Neural cell (in vitro differentiated cells): Measurements from ENCODE around the gene XPR1. TPM values are rescaled to one million over a fixed set of nuclear protein-coding genes. Genes with fewer than 3 reads are reported as not detected.

ENCODE experiments used
- H2AFZ ChIP-seq: fragments of 200-600, 300-800 bp; sonication (generic), shearing (Covaris generic); 2 replicates; pipeline ENCODE4 v1.6.0; 2014; ENCODE audit warnings: low read depth, mild to moderate bottlenecking, antibody characterized with exemption, low read length, moderate library complexity
- H3F3A ChIP-seq: fragments of 200-600 bp; shearing (Covaris generic); 2 replicates; pipeline ENCODE4 v1.6.1; 2016; ENCODE audit warnings: mild to moderate bottlenecking, moderate library complexity, mixed read lengths, antibody characterized with exemption, low read length; ENCODE audit not compliant: insufficient read depth, poor library complexity, severe bottlenecking
- H3K27ac ChIP-seq: fragments of 200-600, 300-800 bp; sonication (generic), shearing (Covaris generic); 2 replicates; pipeline ENCODE4 v1.5.1; 2014; ENCODE audit warnings: mild to moderate bottlenecking, low read length, moderate library complexity
- H3K27me3 ChIP-seq: fragments of 300-800, 200-600 bp; sonication (generic), shearing (Covaris generic); 2 replicates; pipeline ENCODE4 v1.6.0; 2014; ENCODE audit warnings: mild to moderate bottlenecking, low read depth, low read length, moderate library complexity; ENCODE audit not compliant: insufficient read depth
- H3K36me3 ChIP-seq: fragments of 300-800, 200-600 bp; sonication (generic), shearing (Covaris generic); 2 replicates; pipeline ENCODE4 v1.5.1; 2014; ENCODE audit warnings: mild to moderate bottlenecking, antibody characterized with exemption, low read length, moderate library complexity; ENCODE audit not compliant: insufficient read depth
- H3K4me2 ChIP-seq: fragments of 300-800, 200-600 bp; sonication (generic), shearing (Covaris generic); 2 replicates; pipeline ENCODE4 v1.6.0; 2014; ENCODE audit warnings: mild to moderate bottlenecking, low read length
- H3K4me3 ChIP-seq: fragments of 300-800, 200-600 bp; sonication (generic), shearing (Covaris generic); 2 replicates; pipeline ENCODE4 v1.5.1; 2014; ENCODE audit warnings: mild to moderate bottlenecking, low read length, moderate library complexity
- H3K79me2 ChIP-seq: fragments of 200-600 bp; shearing (Covaris generic); replicated peaks from 2 replicates; pipeline ENCODE4 v1.6.0; 2014; ENCODE audit warnings: mild to moderate bottlenecking, low read length, moderate library complexity; ENCODE audit not compliant: insufficient read depth
- H3K9ac ChIP-seq: fragments of 300-800, 200-600 bp; sonication (generic), shearing (Covaris generic); 2 replicates; pipeline ENCODE4 v1.6.1; 2016; ENCODE audit warnings: mild to moderate bottlenecking, low read length, mixed read lengths
- H3K9me2 ChIP-seq: fragments of 200-600 bp; shearing (Covaris generic); 2 replicates; pipeline ENCODE4 v1.6.1; 2016; ENCODE audit warnings: mild to moderate bottlenecking, low read length, mixed read lengths; ENCODE audit not compliant: insufficient read depth
- H3K9me3 ChIP-seq: fragments of 200-600, 300-800 bp; sonication (generic), shearing (Covaris generic); 2 replicates; pipeline ENCODE4 v1.6.1; 2016; ENCODE audit warnings: mild to moderate bottlenecking, mixed run types, low read length, moderate library complexity, mixed read lengths
- H4K20me1 ChIP-seq: fragments of 200-600 bp; shearing (Covaris generic); 2 replicates; pipeline ENCODE4 v1.6.1; 2016; ENCODE audit warnings: mild to moderate bottlenecking, mixed run types; ENCODE audit not compliant: insufficient read depth
- CTCF ChIP-seq: fragments of 450-650 bp; IDR thresholded peaks from 2 replicates; pipeline ENCODE4 v1.5.1; 2014; ENCODE audit warnings: antibody characterized with exemption, mild to moderate bottlenecking, moderate library complexity; ENCODE audit not compliant: poor library complexity, severe bottlenecking
- EP300 ChIP-seq: fragments of 450-650 bp; conservative IDR thresholded peaks from 2 replicates; pipeline ENCODE4 v1.6.1; 2014; ENCODE audit warnings: antibody characterized with exemption, mild to moderate bottlenecking, moderate library complexity; ENCODE audit not compliant: poor library complexity, severe bottlenecking
- EZH2 ChIP-seq: fragments of 200-600, 300-800 bp; shearing (Covaris generic), sonication (generic); IDR thresholded peaks from 2 replicates; pipeline ENCODE4 v1.6.1; 2014; ENCODE audit warnings: antibody characterized with exemption, low read length, borderline replicate concordance, mild to moderate bottlenecking; ENCODE audit not compliant: insufficient read depth, poor library complexity, severe bottlenecking
- MXI1 ChIP-seq: fragments of 450-650 bp; conservative IDR thresholded peaks from 2 replicates; pipeline ENCODE4 v1.6.1; 2014; ENCODE audit warnings: antibody characterized with exemption, mild to moderate bottlenecking; ENCODE audit not compliant: poor library complexity, severe bottlenecking
- POLR2AphosphoS5 ChIP-seq: IDR thresholded peaks from 2 replicates; pipeline ENCODE4 v1.6.1; 2012
- RAD21 ChIP-seq: fragments of 450-650 bp; conservative IDR thresholded peaks from 2 replicates; pipeline ENCODE4 v1.6.1; 2014; ENCODE audit warnings: antibody characterized with exemption, mild to moderate bottlenecking, moderate library complexity
- REST ChIP-seq: IDR thresholded peaks from 2 replicates; pipeline ENCODE4 v1.6.1; 2012; ENCODE audit warnings: borderline replicate concordance
- SMC3 ChIP-seq: fragments of 450-650 bp; conservative IDR thresholded peaks from 2 replicates; pipeline ENCODE4 v1.6.1; 2014; ENCODE audit warnings: antibody characterized with exemption, mild to moderate bottlenecking, moderate library complexity; ENCODE audit not compliant: poor library complexity
- TAF1 ChIP-seq: IDR thresholded peaks from 2 replicates; pipeline ENCODE4 v1.6.1; 2012; ENCODE audit warnings: low read depth
- polyA plus RNA-seq: library from polyadenylated mRNA; depleted of rRNA; stranded (reverse); fragments of >200 nt; gene quantifications from 2 replicates; pipeline ENCODE4 v1.2.3, GENCODE V29; 2014

Gene XPR1
- polyA plus RNA-seq, 1 donor from 2014 or later = 185 TPM

- TF ChIP-seq CTCF (no peak), TAF1 (no peak), MXI1 (no peak), RAD21 (no peak)
- H3K4me2 ChIP-seq = no peak overlapping the region
These were observed 15.4 kb upstream of the XPR1 start for GRCh38 chr1:180616439-180616838.

DNA sequence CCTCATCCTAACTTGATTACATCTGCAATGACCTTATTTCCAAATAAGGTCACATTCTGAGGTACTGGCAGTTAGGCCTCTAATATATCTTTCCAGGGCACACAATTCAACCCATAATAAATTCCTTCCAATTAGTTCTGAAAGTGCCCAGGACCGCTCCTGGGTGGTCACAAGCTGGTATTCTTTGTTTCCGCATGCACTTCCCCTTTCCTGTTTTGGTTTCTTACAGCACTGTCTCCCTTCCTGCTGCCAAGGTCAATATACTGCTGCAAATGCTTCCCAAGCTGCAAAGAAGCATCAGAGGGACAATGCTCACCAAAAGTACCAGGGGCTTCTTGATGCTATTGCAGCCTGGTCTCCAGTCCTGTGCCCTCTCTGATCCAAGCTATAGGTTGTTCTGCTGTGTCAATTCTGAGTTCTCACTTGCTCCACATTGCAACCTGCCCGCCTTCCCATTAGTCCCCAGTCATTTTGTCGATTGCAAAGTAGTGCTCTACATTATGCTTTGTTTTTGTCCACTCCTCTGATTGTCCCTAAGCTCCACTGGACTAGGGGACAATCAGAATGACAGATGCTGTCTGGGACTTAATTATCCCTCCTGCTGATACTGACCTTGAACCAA lies 13.9 kb upstream of the XPR1 start:
- TF ChIP-seq TAF1 (no peak), EZH2 (no peak), SMC3 (no peak), EP300 (no peak), POLR2AphosphoS5 (no peak), CTCF (no peak), REST (no peak), MXI1 (no peak), RAD21 (no peak)
- no peaks in the 10 kb centered on the region for H3K27me3 ChIP-seq
- H3K4me3 ChIP-seq = no peak overlapping the region
- no peak overlapping the region for H2AFZ ChIP-seq
- H3K9ac ChIP-seq = no peak overlapping the region
- H3K36me3 ChIP-seq = no peaks in the 10 kb centered on the region
- no peaks in the 10 kb centered on the region for H3K9me2 ChIP-seq
- H3K4me2 ChIP-seq = no peak overlapping the region
- H3K9me3 ChIP-seq = no peaks in the 10 kb centered on the region
- H3K79me2 ChIP-seq = no peaks in the 10 kb centered on the region
- H3K27ac ChIP-seq = no peak overlapping the region
- H3F3A ChIP-seq = no peaks in the 10 kb centered on the region
- no peaks in the 10 kb centered on the region for H4K20me1 ChIP-seq

More at GRCh38 chr1:180616439-180616838, 15.4 kb upstream of the XPR1 start:
- no peaks in the 10 kb centered on the region for H3K9me2 ChIP-seq
- no peak overlapping the region for H2AFZ ChIP-seq
- H3K9me3 ChIP-seq = no peaks in the 10 kb centered on the region
- H3K36me3 ChIP-seq = no peaks in the 10 kb centered on the region
- H3F3A ChIP-seq = no peaks in the 10 kb centered on the region
- H4K20me1 ChIP-seq = no peaks in the 10 kb centered on the region
- no peak overlapping the region for H3K9ac ChIP-seq
- no peaks in the 10 kb centered on the region for H3K79me2 ChIP-seq
- H3K27ac ChIP-seq = no peak overlapping the region
- no peak overlapping the region for H3K4me3 ChIP-seq
- H3K27me3 ChIP-seq = no peaks in the 10 kb centered on the region
